Measurements from ENCODE around the gene POLDIP3.
"Not testable (repeated sequence)": the region's sequence is repeated elsewhere in the genome, so short reads cannot be mapped to it uniquely, and the experiment has no call there.

The POLDIP3 gene

DNA sequence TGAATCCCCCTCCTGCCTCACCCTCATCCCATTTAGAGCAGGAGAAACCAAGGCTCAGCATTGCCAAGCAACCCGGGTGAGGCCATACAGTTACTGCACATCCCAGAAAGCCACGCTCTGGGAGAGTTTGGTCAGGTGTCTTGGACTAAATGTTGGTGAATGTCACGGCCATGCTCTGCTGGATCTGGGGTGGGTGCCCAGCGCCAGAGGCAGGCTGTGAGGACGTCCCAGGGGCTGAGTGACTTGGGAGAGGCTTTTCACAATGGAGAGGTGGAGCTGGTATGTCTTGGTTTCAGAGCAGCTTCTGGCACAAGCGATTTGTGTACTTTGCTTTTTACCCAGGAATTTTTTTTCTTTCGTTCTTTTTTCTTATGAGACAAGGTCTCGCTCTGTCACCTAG lies 54.3 kb downstream of the POLDIP3 start:
- DNase-seq (ENCODE audit: low read depth), result no peak

DNA sequence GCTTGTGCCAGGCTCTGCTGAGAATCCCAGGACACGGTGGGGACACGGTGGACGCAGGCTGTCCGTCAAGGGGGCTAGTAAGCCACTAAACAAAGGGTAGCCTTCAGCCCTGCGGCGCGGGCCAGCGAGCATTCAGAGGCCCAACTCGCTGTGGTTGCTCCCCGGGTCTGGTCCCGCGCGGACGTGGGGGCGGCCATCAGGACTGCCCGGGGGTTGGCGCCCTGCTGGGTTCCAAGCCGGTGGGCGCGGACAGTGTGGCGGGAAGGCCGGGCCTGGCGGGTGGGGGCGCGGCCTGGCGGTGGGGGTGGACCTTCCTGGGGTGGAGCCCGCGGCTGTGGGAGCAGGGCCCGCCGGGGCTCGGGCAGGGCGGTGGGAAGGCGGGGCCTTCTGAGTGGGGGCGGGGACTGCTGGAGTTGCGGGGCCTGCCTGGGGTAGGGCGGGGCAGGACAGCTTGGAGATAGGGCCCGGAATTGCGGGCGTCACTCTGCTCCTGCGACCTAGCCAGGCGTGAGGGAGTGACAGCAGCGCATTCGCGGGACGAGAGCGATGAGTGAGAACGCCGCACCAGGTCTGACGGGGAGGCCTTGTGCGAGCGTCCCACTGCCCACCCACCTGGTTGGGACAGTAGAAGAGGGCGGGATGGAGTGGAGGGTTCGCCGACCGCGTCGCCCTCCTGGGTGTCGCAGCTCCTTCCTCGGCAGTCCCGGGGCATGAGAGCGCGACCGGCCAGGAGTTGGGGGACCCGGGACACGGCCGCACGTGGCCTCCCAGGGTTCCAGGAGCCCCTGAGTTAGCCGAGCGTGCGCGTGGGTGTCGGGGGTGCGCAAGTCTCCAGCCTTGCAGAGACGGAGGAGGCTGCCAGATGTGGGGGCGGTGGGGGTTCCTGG lies 61.0 kb downstream of the POLDIP3 start, which contains the start of gene SERHL2:
Gene SERHL2, plus strand, starts transcription at position 482 of the 887 bp plus-strand sequence. Its CDS starts 65 bp downstream, at position 547.
- DNase-seq (ENCODE audit: low read depth), result peak; percentile 66

DNA sequence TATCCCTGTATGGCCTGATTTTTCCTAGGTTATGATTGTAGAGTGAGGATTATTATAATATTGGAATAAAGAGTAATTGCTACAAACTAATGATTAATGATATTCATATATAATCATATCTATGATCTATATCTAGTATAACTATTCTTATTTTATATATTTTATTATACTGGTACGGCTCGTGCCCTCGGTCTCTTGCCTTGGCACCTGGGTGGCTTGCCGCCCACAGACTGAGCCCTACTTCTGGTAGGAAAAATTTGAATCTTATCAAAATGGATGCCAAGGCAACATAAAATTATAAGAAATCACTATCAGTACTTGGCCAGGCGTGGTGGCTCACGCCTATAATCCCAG lies 62.4 kb downstream of the POLDIP3 start:
- not testable (repeated sequence) for DNase-seq (ENCODE audit: low read depth)

DNA sequence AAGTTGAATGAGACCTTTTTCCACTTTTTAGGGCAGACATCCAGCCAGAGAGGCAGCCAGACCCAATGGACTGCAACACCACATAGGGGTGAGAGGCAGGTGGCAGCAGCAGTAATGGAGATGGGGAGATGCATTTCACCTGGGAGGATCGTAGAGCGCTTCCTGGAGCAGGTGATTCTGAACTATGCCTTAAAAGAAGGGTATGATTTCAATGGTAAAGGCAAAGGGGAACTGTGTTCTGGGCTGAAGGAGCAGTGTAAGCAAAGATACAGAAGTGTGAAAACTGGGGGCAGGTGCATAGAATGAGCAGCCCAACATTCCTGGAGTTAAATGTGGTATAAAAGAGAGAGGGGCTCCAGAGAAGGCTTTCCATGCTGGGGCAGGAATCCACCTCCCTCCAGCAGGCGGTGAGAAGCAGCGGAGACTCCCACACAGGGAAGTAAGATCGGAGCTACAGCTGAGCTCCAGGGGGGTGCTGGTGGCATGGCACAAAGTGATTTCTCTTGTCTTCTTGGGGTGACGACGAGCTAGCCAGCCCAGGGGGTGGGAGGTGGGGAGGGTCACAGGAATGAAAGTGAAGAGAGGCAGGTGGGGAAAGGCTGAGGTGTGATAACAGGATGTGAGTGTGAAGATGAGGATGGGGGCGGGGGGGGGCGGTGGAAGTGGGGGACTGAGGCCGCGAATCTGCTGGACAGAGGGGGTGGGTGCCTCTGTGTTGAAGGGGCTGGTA lies 65.2 kb downstream of the POLDIP3 start:
- DNase-seq (ENCODE audit: low read depth), result no peak

DNA sequence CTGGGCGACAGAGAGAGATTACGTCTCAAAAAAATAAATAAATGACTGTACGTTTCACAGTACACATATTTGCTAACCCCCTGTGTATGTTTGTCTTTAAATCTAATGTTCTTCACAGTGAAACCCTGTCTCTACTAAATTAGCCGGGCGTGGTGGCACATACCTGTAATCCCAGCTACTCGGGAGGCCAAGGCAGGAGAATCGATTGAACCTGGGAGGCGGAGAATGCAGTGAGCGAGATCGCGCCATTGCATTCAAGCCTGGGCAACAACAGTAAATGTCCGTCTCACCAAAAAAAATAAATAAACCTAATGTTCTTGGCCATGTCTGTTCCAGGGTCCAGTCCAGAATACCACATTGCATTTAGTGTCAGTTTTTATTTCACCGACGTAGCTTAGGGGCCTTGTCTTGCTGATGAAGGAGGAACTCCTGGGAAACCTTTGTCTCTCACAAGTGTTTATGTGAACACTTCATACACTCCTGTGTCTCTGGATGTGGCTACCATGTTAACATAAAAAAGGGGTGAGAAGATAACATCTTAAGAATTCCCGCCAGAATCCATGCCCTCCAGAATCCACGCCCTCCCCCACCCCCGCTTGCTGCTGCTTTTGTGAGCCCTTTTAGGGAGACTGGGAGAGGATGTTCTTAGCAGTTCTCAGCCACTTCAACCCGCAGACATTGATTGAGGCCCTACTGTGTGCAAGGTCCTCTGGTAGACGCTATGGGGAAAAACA lies 65.9 kb downstream of the POLDIP3 start:
- no peak for DNase-seq (ENCODE audit: low read depth)

DNA sequence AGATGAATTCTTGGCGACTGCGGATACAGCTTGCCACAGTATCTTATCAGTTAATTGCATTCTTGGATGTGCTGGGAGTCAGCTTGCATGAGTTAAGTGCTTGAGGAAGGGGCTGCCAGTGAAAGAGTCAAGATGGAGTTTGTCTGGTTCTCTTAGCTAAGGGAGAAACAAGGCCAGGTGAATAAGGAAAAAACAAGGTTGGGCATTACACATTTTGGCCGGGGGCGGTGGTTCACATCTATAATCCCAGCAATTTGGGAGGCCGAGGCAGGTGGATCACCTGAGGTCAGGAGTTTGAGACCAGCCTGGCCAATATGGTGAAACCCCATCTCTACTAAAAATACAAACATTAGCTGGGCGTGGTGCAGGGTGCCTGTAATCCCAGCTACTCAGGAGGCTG lies 66.6 kb downstream of the POLDIP3 start:
- DNase-seq (ENCODE audit: low read depth), result not testable (repeated sequence)

DNA sequence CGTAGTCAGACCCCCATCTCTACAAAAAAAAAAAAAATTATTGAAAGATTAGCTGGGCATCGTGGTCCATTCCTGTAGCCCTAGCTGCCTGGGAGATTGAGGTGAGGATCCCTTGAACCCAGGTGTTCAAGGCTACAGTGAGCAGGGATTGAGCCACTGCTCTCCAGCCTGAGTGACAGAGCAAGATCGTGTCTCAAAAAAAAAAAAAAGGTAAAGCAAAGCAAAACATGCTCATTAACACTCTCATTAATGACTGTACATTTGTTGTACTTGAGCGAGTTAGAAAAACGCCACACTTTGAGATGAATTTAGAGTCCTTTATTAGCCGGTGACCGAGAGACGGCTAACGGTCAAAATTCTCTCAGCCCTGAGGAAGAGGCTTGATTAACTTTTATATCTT lies 67.1 kb downstream of the POLDIP3 start:
- DNase-seq (ENCODE audit: low read depth), result no peak

DNA sequence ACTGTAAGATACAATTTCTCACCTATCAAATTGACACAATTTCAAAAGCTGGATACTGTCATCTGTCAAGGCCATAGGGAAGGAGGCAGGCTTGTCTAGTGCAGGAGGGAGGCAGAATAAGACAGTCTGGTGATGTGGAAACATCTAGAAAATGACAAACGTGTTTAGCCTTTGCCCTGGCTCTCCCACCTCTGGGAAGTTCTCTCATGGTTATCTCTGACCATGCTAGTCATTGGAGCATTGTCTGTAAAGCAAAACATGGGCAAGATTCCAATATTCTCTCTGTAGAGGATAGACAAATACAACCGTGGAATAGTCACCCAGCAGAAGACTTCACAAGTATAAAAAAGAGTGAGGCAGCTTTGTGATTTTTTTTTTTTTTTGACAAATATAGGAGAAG lies 70.0 kb downstream of the POLDIP3 start:
- no peak for DNase-seq (ENCODE audit: low read depth)

DNA sequence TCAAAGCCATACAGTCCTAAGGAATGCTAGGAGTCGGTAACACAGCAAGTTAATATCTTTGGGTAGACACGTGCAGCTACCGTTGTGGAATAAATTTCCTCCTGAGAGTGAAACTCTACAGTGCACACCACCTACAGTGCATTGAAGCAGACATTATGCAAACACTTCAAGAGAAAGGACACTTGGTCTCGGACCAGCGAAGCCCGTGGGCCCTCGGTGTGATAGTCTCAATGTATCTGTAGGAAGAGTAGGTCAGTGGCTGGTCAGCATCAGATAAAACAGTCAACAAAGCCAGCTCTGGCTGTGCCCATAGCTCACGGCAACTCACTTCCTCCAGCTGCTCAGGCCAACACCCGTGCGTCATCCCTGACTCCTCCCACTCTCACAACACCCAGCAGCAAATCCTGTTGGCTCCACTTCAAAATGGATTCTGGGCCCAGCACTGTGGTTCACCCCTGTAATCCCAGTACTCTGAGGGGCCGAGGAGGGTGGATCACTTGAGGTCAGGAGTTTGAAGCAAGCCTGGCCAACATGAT lies 75.4 kb downstream of the POLDIP3 start:
- not testable (repeated sequence) for DNase-seq (ENCODE audit: low read depth)

DNA sequence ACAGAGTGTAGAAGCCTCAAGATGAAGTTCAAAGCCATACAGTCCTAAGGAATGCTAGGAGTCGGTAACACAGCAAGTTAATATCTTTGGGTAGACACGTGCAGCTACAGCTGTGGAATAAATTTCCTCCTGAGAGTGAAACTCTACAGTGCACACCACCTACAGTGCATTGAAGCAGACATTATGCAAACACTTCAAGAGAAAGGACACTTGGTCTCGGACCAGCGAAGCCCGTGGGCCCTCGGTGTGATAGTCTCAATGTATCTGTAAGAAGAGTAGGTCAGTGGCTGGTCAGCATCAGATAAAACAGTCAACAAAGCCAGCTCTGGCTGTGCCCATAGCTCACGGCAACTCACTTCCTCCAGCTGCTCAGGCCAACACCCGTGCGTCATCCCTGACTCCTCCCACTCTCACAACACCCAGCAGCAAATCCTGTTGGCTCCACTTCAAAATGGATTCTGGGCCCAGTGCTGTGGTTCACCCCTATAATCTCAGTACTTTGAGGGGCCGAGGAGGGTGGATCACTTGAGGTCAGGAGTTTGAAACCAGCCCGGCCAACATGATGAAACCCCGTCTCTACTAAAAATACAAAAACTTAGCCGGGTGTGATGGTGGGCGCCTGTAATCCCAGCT lies 77.4 kb downstream of the POLDIP3 start:
- DNase-seq (ENCODE audit: low read depth), result not testable (repeated sequence)

DNA sequence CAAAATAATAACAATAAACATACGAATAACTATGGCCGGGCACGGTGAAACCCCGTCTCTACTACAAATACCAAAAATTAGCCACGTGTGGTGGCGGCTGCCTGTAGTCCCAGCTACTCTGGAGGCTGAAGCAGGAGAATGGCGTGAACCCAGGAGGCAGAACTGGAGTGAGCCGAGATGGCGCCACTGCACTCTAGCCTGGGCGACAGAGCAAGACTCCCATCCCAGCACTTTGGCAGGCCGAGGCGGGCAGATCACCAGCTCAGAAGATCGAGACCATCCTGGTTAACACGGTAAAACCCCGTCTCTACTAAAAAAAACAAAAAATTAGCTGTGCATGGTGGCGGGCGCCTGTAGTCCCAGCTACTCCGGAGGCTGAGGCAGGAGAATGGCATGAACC lies 78.0 kb downstream of the POLDIP3 start:
- not testable (repeated sequence) for DNase-seq (ENCODE audit: low read depth)

DNA sequence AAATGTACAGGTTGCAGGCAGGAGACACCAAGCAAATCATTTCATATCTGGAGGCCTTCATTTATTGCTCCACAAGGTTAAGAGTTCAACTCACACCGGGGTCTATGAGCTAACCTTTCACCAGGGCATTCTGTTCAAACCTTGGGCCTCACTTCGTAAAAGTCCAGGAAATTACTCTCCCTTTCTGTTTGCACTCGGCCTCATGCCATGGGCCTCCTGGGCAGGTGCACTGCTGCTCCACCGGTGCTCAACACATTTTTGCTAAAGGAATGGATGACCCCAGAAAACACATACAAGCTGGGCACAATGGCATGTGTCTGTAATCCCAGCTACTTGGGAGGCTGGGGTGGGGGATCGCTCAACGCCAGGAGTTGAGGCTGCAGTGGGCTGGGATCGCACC lies 78.5 kb downstream of the POLDIP3 start:
- DNase-seq (ENCODE audit: low read depth), result no peak

DNA sequence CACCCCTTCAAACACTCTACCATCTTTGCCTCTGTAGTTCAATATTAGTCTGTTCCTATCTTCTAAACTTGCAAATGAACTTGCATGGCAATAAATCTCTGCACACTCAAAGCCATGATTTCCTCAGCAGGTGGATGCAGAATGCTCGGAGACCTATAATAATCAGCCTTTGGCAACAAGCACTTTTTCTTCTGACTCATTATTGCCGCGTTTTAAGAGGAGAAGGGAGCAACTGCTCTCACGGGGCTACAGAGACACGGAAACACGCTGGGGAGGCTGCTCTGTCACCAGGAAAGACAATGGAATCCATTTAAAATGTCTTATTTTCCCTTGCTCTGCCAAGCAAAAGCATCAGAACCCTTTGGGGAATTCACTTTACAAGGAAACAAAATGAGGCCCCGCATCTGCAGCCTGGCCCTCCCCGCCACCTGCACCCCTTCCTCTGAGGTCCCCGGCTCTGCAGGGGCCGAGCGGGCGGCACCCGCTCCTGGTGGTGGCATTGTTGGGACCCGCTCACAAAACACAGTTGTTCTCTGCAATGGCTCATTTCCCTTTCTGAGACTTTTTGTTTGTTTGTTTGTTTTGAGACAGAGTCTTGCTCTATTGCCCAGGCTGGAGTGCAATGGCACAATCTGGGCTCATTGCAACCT lies 79.5 kb downstream of the POLDIP3 start:
- DNase-seq (ENCODE audit: low read depth), result not testable (repeated sequence)
